ENCODE measurements around the gene QPCT. TPM values are rescaled to one million over a fixed set of nuclear protein-coding genes. Genes with fewer than 3 reads are reported as not detected.
A peak's percentile ranks its signal among the peaks of the same experiment; 100 is the strongest.

The QPCT gene
- total and polyA plus RNA-seq, 2 experiments from 2014 or later: 13.2 TPM

DNA sequence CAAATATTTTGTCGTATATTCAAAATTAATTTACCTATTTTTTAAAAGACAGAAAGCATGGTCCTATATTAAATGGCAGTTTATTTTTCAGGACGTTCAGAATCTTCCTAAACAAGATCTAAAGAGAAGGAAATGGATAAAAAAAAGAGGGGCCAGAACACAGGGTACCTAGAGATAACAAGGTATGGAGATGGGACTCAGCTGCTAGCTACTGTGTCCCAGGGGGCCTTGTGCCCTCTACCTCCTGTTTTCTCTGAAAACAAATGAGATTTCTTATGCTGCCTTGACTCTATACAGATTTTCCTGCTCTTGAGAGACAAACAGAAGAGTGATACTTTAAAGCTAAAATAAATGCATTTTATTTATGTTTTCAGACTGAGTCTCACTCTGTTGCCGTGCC is 29.1 kb upstream of the QPCT start (continued):
- TF ChIP-seq, protein P1, sequence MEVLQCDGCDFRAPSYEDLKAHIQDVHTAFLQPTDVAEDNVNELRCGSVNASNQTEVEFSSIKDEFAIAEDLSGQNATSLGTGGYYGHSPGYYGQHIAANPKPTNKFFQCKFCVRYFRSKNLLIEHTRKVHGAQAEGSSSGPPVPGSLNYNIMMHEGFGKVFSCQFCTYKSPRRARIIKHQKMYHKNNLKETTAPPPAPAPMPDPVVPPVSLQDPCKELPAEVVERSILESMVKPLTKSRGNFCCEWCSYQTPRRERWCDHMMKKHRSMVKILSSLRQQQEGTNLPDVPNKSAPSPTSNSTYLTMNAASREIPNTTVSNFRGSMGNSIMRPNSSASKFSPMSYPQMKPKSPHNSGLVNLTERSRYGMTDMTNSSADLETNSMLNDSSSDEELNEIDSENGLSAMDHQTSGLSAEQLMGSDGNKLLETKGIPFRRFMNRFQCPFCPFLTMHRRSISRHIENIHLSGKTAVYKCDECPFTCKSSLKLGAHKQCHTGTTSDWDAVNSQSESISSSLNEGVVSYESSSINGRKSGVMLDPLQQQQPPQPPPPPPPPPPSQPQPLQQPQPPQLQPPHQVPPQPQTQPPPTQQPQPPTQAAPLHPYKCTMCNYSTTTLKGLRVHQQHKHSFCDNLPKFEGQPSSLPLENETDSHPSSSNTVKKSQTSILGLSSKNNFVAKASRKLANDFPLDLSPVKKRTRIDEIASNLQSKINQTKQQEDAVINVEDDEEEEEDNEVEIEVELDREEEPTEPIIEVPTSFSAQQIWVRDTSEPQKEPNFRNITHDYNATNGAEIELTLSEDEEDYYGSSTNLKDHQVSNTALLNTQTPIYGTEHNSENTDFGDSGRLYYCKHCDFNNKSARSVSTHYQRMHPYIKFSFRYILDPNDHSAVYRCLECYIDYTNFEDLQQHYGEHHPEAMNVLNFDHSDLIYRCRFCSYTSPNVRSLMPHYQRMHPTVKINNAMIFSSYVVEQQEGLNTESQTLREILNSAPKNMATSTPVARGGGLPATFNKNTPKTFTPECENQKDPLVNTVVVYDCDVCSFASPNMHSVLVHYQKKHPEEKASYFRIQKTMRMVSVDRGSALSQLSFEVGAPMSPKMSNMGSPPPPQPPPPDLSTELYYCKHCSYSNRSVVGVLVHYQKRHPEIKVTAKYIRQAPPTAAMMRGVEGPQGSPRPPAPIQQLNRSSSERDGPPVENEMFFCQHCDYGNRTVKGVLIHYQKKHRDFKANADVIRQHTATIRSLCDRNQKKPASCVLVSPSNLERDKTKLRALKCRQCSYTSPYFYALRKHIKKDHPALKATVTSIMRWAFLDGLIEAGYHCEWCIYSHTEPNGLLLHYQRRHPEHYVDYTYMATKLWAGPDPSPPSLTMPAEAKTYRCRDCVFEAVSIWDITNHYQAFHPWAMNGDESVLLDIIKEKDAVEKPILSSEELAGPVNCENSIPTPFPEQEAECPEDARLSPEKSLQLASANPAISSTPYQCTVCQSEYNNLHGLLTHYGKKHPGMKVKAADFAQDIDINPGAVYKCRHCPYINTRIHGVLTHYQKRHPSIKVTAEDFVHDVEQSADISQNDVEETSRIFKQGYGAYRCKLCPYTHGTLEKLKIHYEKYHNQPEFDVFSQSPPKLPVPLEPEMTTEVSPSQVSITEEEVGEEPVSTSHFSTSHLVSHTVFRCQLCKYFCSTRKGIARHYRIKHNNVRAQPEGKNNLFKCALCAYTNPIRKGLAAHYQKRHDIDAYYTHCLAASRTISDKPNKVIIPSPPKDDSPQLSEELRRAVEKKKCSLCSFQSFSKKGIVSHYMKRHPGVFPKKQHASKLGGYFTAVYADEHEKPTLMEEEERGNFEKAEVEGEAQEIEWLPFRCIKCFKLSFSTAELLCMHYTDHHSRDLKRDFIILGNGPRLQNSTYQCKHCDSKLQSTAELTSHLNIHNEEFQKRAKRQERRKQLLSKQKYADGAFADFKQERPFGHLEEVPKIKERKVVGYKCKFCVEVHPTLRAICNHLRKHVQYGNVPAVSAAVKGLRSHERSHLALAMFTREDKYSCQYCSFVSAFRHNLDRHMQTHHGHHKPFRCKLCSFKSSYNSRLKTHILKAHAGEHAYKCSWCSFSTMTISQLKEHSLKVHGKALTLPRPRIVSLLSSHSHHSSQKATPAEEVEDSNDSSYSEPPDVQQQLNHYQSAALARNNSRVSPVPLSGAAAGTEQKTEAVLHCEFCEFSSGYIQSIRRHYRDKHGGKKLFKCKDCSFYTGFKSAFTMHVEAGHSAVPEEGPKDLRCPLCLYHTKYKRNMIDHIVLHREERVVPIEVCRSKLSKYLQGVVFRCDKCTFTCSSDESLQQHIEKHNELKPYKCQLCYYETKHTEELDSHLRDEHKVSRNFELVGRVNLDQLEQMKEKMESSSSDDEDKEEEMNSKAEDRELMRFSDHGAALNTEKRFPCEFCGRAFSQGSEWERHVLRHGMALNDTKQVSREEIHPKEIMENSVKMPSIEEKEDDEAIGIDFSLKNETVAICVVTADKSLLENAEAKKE (CRISPR knock-in tag; IDR thresholded peaks at IDR 0.05): no peak
- no peak for TF ChIP-seq NANOG (IDR thresholded peaks at IDR 0.05; ENCODE audit: borderline replicate concordance)
- TF ChIP-seq EZH2phosphoT487 (IDR thresholded peaks at IDR 0.05; ENCODE audit: unreplicated experiment): no peak
- no peak for TF ChIP-seq ZNF114 (CRISPR knock-in tag; IDR thresholded peaks at IDR 0.05)

DNA sequence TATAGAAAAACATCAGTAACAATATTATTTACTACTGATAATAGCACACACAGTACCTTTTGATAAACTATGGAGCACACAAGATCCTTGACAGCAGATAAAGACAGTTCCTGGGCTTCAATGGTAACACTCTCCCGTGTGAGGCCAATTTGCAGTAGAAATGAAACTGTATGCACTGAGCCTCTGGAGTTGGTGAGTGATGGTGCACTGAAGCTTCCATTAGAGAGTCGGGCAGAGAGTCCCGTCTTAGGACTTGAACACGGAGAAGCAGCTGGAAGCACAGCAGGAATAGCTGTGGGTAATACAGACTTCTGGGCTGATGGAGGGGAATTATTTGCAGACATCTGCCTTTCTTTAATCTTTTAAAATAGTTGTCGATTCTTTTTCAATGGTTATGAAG is 28.2 kb upstream of the QPCT start:
- H2AFZ ChIP-seq: no peak overlapping the region
- H3K27me3 Mint-ChIP-seq (ENCODE audit: insufficient read depth, low read depth, poor library complexity): no peaks in the 10 kb centered on the region
- H3K9me2 ChIP-seq (ENCODE audit: insufficient read depth): no peaks in the 10 kb centered on the region
- no peaks in the 10 kb centered on the region for H3K9me3 Mint-ChIP-seq
- H3K27me3 ChIP-seq (ENCODE audit: insufficient read depth): no peaks in the 10 kb centered on the region
- no peak overlapping the region for H3K4me3 ChIP-seq
- peaks cover 33% of the 10 kb centered on the region for H3K4me1 ChIP-seq (ENCODE audit: insufficient read depth)
- H3K4me2 ChIP-seq: no peak overlapping the region
- no peak overlapping the region; the same call in 1 of the 2 replicates for H3K27ac Mint-ChIP-seq
- no peaks in the 10 kb centered on the region for H3K36me3 Mint-ChIP-seq (ENCODE audit: low read depth)
- no peaks in the 10 kb centered on the region for H3F3A ChIP-seq (replicated peaks; ENCODE audit: low read depth)
- ATAC-seq (peak; percentile 30; the same call in 1 of the 3 replicates), DNase-seq (ENCODE audit: low spot score) (no peak)
- no peaks in the 10 kb centered on the region; the same call in 1 of the 2 replicates for H3K36me3 ChIP-seq (ENCODE audit: insufficient read depth)
- no peak overlapping the region for H3K4me3 Mint-ChIP-seq
- peaks cover 19% of the 10 kb centered on the region; the same call in 1 of the 2 replicates for H4K20me1 ChIP-seq (replicated peaks; ENCODE audit: insufficient read depth)
- peaks cover 60% of the 10 kb centered on the region for H3K4me1 Mint-ChIP-seq
- H3K79me2 ChIP-seq (replicated peaks; ENCODE audit: insufficient read depth): peaks cover 100% of the 10 kb centered on the region
- no peak overlapping the region for H3K27ac ChIP-seq (ENCODE audit: low read depth)
- TF ChIP-seq ZNF331 (CRISPR knock-in tag; IDR thresholded peaks at IDR 0.05; ENCODE audit: low read depth) (no peak), NANOG (IDR thresholded peaks at IDR 0.05; ENCODE audit: borderline replicate concordance) (no peak), EZH2phosphoT487 (IDR thresholded peaks at IDR 0.05; ENCODE audit: unreplicated experiment) (no peak), STAT1 (IDR thresholded peaks at IDR 0.05; ENCODE audit: unreplicated experiment) (no peak), POLR2AphosphoS5 (IDR thresholded peaks at IDR 0.05; ENCODE audit: low read depth) (no peak), ZNF114 (CRISPR knock-in tag; IDR thresholded peaks at IDR 0.05) (no peak), JUNB (IDR thresholded peaks at IDR 0.05; ENCODE audit: unreplicated experiment) (no peak), EZH2 (IDR thresholded peaks at IDR 0.05; ENCODE audit: low read depth, unreplicated experiment) (no peak), CREB1 (CRISPR knock-in tag; IDR thresholded peaks at IDR 0.05; ENCODE audit: low read depth) (no peak)
- TF ChIP-seq, protein P2, sequence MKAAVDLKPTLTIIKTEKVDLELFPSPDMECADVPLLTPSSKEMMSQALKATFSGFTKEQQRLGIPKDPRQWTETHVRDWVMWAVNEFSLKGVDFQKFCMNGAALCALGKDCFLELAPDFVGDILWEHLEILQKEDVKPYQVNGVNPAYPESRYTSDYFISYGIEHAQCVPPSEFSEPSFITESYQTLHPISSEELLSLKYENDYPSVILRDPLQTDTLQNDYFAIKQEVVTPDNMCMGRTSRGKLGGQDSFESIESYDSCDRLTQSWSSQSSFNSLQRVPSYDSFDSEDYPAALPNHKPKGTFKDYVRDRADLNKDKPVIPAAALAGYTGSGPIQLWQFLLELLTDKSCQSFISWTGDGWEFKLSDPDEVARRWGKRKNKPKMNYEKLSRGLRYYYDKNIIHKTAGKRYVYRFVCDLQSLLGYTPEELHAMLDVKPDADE (IDR thresholded peaks at IDR 0.05): no peak
- TF ChIP-seq, protein P3, sequence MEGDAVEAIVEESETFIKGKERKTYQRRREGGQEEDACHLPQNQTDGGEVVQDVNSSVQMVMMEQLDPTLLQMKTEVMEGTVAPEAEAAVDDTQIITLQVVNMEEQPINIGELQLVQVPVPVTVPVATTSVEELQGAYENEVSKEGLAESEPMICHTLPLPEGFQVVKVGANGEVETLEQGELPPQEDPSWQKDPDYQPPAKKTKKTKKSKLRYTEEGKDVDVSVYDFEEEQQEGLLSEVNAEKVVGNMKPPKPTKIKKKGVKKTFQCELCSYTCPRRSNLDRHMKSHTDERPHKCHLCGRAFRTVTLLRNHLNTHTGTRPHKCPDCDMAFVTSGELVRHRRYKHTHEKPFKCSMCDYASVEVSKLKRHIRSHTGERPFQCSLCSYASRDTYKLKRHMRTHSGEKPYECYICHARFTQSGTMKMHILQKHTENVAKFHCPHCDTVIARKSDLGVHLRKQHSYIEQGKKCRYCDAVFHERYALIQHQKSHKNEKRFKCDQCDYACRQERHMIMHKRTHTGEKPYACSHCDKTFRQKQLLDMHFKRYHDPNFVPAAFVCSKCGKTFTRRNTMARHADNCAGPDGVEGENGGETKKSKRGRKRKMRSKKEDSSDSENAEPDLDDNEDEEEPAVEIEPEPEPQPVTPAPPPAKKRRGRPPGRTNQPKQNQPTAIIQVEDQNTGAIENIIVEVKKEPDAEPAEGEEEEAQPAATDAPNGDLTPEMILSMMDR (conservative IDR thresholded peaks at IDR 0.05; ENCODE audit: low read depth in 2 of 2): no peak
- TF ChIP-seq, protein P4, sequence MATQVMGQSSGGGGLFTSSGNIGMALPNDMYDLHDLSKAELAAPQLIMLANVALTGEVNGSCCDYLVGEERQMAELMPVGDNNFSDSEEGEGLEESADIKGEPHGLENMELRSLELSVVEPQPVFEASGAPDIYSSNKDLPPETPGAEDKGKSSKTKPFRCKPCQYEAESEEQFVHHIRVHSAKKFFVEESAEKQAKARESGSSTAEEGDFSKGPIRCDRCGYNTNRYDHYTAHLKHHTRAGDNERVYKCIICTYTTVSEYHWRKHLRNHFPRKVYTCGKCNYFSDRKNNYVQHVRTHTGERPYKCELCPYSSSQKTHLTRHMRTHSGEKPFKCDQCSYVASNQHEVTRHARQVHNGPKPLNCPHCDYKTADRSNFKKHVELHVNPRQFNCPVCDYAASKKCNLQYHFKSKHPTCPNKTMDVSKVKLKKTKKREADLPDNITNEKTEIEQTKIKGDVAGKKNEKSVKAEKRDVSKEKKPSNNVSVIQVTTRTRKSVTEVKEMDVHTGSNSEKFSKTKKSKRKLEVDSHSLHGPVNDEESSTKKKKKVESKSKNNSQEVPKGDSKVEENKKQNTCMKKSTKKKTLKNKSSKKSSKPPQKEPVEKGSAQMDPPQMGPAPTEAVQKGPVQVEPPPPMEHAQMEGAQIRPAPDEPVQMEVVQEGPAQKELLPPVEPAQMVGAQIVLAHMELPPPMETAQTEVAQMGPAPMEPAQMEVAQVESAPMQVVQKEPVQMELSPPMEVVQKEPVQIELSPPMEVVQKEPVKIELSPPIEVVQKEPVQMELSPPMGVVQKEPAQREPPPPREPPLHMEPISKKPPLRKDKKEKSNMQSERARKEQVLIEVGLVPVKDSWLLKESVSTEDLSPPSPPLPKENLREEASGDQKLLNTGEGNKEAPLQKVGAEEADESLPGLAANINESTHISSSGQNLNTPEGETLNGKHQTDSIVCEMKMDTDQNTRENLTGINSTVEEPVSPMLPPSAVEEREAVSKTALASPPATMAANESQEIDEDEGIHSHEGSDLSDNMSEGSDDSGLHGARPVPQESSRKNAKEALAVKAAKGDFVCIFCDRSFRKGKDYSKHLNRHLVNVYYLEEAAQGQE (IDR thresholded peaks at IDR 0.05; ENCODE audit: unreplicated experiment): no peak

Measured in GM23338 (cell line).